MCF 10A (cell line): ENCODE data around the gene C1QA. TPM values are rescaled to one million over a fixed set of nuclear protein-coding genes. Genes with fewer than 3 reads are reported as not detected.

Source experiments
- BruUV-seq: library from RNA; stranded (reverse); fragments of 400-500 nt; replicated peaks from 2 replicates; lab custom pipeline; 2021; lab: Mats Ljungman, UMichigan
- CTCF ChIA-PET: fragments of 300-600 bp; sonication (Branson Sonifier 250); formaldehyde crosslinking; extraction: SDS; loops from one replicate; lab custom pipeline; 2021; ENCODE audit warnings: antibody characterized with exemption, inconsistent platforms; lab: Yijun Ruan, JAX
- POLR2A ChIA-PET: fragments of 300-600, 350-650 bp; sonication (Branson Sonifier 250); formaldehyde crosslinking; extraction: SDS; loops from one replicate; lab custom pipeline; 2020; ENCODE audit warnings: antibody characterized with exemption, inconsistent platforms; lab: Yijun Ruan, JAX
- DNase-seq: peaks from one replicate; pipeline ENCODE4 v3.0.0-alpha.2; 2018; ENCODE audit not compliant: unreplicated experiment
- H3K27ac Mint-ChIP-seq: one replicate; pipeline ENCODE4 v1.8.0; 2022; ENCODE audit warnings: mild to moderate bottlenecking, low read depth, mixed read lengths; ENCODE audit not compliant: unreplicated experiment
- H3K27me3 Mint-ChIP-seq: one replicate; pipeline ENCODE4 v1.8.0; 2022; ENCODE audit warnings: mixed read lengths; ENCODE audit not compliant: insufficient read depth, unreplicated experiment
- H3K36me3 Mint-ChIP-seq: one replicate; pipeline ENCODE4 v1.8.0; 2022; ENCODE audit warnings: mild to moderate bottlenecking, moderate library complexity, mixed read lengths; ENCODE audit not compliant: insufficient read depth, unreplicated experiment
- H3K4me1 Mint-ChIP-seq: one replicate; pipeline ENCODE4 v1.8.0; 2022; ENCODE audit warnings: mixed read lengths; ENCODE audit not compliant: insufficient read depth, unreplicated experiment
- H3K4me3 Mint-ChIP-seq: one replicate; pipeline ENCODE4 v1.8.0; 2022; ENCODE audit warnings: mild to moderate bottlenecking, moderate library complexity, mixed read lengths; ENCODE audit not compliant: unreplicated experiment
- H3K9me3 Mint-ChIP-seq: one replicate; pipeline ENCODE4 v1.8.0; 2022; ENCODE audit warnings: mixed read lengths; ENCODE audit not compliant: unreplicated experiment
- intact Hi-C: fragments of 100-400 bp; cut with micrococcal nuclease; formaldehyde crosslinking; loops from 2 replicates; pipeline ENCODE4 v1.14.1; 2022
- total RNA-seq: library from RNA; stranded (reverse); gene quantifications from 2 replicates; pipeline ENCODE4 v1.2.3, GENCODE V29; 2022
- TF ChIP-seq, protein P1 (sequence below): fragments of 200-600 bp; IDR thresholded peaks from one replicate; pipeline ENCODE4 v1.8.0; 2022; ENCODE audit warnings: antibody characterized with exemption, mild to moderate bottlenecking; ENCODE audit not compliant: unreplicated experiment

The C1QA gene
- total RNA-seq, 1 experiment from 2014 or later, result not detected

DNA sequence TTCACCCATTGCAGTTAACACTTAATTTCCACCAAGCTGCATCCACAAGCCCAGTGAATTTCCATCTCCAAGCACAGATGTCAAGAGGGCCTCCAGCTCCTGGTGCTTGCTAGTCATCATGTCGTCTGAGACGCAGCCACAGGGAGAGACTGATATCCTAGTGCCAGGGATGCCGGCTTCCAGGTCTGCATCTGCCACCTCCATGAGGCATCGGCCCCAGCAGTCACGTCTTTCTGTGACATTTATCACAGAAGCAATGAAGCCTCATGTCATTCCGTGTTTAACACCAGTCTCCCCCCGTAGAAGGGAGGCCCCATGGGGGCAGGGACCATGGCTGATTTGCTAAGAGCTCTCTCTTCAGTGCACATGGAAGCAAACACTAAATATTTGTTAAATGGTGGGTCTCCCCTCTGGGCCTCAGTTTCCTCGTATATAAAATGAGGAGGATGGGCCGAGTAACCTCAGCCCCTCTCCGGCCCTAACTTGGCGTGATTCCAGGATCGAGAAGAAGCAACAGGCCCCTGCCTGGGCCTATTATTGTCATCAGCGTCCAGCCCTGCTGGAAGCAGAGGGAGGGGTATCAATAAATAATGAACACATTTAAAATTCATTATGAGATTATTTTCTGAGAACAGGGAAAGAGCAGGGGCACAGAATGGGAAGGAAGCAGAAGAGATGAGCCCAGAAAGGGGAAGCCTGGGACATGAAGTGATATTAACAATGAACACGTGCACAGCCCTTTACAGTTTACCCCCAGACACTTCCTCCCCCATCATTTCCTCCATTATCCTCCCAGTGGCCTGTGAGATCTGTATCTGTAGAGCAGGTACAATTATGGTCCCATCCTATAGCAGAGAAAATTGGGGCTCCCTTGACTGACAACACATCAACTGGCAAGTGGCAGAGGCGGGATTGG lies 15.8 kb downstream of the C1QA start:
- no peaks in the 10 kb centered on the region for H3K4me1 Mint-ChIP-seq
- TF ChIP-seq, protein P1, sequence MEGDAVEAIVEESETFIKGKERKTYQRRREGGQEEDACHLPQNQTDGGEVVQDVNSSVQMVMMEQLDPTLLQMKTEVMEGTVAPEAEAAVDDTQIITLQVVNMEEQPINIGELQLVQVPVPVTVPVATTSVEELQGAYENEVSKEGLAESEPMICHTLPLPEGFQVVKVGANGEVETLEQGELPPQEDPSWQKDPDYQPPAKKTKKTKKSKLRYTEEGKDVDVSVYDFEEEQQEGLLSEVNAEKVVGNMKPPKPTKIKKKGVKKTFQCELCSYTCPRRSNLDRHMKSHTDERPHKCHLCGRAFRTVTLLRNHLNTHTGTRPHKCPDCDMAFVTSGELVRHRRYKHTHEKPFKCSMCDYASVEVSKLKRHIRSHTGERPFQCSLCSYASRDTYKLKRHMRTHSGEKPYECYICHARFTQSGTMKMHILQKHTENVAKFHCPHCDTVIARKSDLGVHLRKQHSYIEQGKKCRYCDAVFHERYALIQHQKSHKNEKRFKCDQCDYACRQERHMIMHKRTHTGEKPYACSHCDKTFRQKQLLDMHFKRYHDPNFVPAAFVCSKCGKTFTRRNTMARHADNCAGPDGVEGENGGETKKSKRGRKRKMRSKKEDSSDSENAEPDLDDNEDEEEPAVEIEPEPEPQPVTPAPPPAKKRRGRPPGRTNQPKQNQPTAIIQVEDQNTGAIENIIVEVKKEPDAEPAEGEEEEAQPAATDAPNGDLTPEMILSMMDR, result no peak
- POLR2A ChIA-PET, result no interaction called here
- H3K4me3 Mint-ChIP-seq, result no peak overlapping the region
- CTCF ChIA-PET, result interaction anchor here (2.1 kb wide), 1 partner anchor 10 kb away, joined by 8 read pairs; no protein-coding TSS in a partner anchor
- peaks cover 82% of the 10 kb centered on the region for H3K27me3 Mint-ChIP-seq
- intact Hi-C loops, result no loop called here
- no TSS peak for BruUV-seq
- no peaks in the 10 kb centered on the region for H3K9me3 Mint-ChIP-seq
- no peak overlapping the region for H3K27ac Mint-ChIP-seq
- no peak for DNase-seq
- no peaks in the 10 kb centered on the region for H3K36me3 Mint-ChIP-seq

DNA sequence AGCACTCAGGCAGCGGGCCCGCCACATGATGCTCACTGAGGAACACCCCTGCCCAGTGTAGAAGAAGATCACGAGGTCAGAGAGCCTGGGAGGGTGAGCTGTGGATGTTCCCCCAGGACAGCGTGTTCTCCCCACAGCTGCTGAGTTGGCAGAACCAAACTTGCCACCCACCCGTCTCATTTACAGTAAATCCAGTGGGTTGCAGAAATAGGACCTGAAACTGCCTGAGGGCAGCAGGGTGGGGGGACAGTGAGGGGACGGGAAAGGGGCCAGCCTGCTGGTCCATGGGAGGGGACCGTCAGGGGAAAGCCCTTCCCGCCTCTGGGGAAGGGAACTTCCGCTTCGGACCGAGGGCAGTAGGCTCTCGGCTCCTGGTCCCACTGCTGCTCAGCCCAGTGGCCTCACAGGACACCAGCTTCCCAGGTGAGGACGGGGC lies 16.5 kb downstream of the C1QA start, which contains the start of gene C1QB:
Gene C1QB, plus strand, starts transcription at position 356 of the 436 bp plus-strand sequence. CDS start 6,227 bp downstream, outside the sequence.
- peaks cover 89% of the 10 kb centered on the region for H3K27me3 Mint-ChIP-seq
- no peaks in the 10 kb centered on the region for H3K9me3 Mint-ChIP-seq
- no peaks in the 10 kb centered on the region for H3K4me1 Mint-ChIP-seq
- no peak for DNase-seq
- ChIA-PET POLR2A (no interaction called here), CTCF (interaction anchor here (1.4 kb wide), 1 partner anchor 10 kb away, joined by 5 read pairs; no protein-coding TSS in a partner anchor)
- no peaks in the 10 kb centered on the region for H3K36me3 Mint-ChIP-seq
- intact Hi-C loops, result no loop called here
- H3K27ac Mint-ChIP-seq, result no peak within 1 kb of the TSS
- no TSS peak for BruUV-seq
- no peak within 1 kb of the TSS for H3K4me3 Mint-ChIP-seq
- TF ChIP-seq, protein P1, result no peak

DNA sequence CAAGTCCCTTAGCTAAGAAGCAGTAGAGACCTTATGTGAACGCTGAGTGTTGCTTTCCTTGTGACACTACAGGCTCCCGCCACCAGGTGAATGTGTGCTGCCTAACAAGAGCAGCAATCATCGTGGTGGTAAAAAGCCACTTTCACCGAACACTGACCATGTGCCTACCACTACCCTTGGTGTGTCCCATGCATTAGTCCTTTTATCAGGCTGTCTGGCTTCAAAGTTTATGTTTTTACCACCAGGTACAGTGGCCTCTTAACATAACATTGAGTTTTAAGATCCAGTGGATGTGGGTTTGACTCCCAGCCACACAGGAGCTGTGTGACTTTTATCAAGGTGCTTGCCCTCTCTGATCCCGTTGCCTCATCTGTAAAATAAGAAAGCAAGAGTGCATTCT lies 18.3 kb downstream of the C1QA start:
- BruUV-seq, result no TSS peak
- Mint-ChIP-seq H3K9me3 (peaks cover 8% of the 10 kb centered on the region), H3K27ac (no peak overlapping the region), H3K36me3 (no peaks in the 10 kb centered on the region), H3K27me3 (peaks cover 97% of the 10 kb centered on the region), H3K4me1 (no peaks in the 10 kb centered on the region), H3K4me3 (no peak overlapping the region)
- no peak for DNase-seq
- intact Hi-C loops, result no loop called here
- ChIA-PET POLR2A (no interaction called here), CTCF (interaction anchor here (0.8 kb wide), 1 partner anchor 44 kb away, joined by 3 read pairs; no protein-coding TSS in a partner anchor)
- TF ChIP-seq, protein P1, result no peak

DNA sequence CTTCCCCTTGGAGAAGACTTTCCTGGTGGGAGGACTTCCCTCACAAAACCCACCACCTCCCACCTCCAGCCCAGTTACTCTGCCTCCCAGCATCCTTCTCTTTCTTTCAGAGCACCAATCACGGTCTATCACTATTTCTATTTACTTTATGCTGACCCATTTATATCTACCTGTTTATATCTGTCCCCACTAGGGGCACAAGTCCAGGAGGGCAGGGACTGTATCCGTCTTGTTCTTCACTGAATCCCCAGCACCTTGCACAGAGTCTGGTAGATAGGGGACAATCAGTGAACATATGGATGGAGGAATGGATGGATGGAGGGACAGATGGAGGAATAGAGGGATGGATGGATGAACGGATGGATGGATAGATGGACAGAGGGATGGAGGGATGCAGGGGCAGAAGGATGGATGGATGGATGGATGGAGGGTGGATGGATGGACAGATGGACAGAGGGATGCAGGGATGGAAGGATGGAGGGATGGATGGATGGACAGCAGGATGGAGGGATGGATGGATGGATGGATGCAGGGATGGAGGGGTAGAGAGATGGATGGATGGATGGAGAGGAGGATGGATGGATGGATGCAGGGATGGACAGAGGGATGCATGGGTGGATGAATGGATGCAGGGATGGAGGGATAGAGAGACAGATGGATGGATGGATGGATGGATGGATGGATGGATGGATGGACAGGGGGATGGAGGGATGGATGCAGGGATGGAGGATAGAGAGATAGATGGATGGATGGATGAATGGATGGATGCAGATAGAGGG lies 22.1 kb downstream of the C1QA start:
- intact Hi-C loops, result no loop called here
- H3K36me3 Mint-ChIP-seq, result peaks cover 6% of the 10 kb centered on the region

More for the DNA sequence above, 22.1 kb downstream of the C1QA start:
- ChIA-PET CTCF (interaction anchor here (1.2 kb wide), 1 partner anchor 16 kb away, joined by 3 read pairs; no protein-coding TSS in a partner anchor), POLR2A (interaction anchor here (0.6 kb wide), 1 partner anchor 14 kb away, joined by 3 read pairs; no protein-coding TSS in a partner anchor)
- H3K27ac Mint-ChIP-seq, result no peak overlapping the region
- BruUV-seq, result no TSS peak
- H3K9me3 Mint-ChIP-seq, result peaks cover 8% of the 10 kb centered on the region
- H3K27me3 Mint-ChIP-seq, result peaks cover 86% of the 10 kb centered on the region
- TF ChIP-seq, protein P1, result peak; percentile 23
- no peak for DNase-seq
- H3K4me3 Mint-ChIP-seq, result no peak overlapping the region
- H3K4me1 Mint-ChIP-seq, result no peaks in the 10 kb centered on the region
